CD4-positive, alpha-beta T cell (primary cell): Measurements from ENCODE around the gene HMCN2. TPM values are rescaled to one million over a fixed set of nuclear protein-coding genes. Genes with fewer than 3 reads are reported as not detected.
A peak's percentile ranks its signal among the peaks of the same experiment; 100 is the strongest.

Source experiments
- ATAC-seq: fragments of 200-7000 bp; cut with Tn5 transposase; one replicate; pipeline ENCODE4 v1.10.0; 2022; ENCODE audit warnings: mild to moderate bottlenecking; ENCODE audit not compliant: poor library complexity
- CTCF ChIA-PET: fragments of 350-600 bp; sonication (Branson Sonifier 250); formaldehyde crosslinking; loops from one replicate; lab custom pipeline; 2021; ENCODE audit warnings: antibody characterized with exemption, inconsistent platforms; lab: Charles Lee
- POLR2A ChIA-PET: fragments of 350-600 bp; sonication (Branson Sonifier 250); formaldehyde crosslinking; loops from one replicate; lab custom pipeline; 2021; ENCODE audit warnings: antibody characterized with exemption, inconsistent platforms; lab: Charles Lee
- DNase-seq, 14 experiments: peaks; one replicate each; pipeline ENCODE4 v3.0.0-alpha.2; 2013 to 2020; ENCODE audit warnings: mixed read lengths in 2 of 14
- H3K27ac ChIP-seq, 2 donors: one replicate each; pipeline versions ENCODE4 v1.5.1 to v1.7.0; 2013; ENCODE audit warnings: low read length in 2 of 2, low read depth in 1 of 2, mild to moderate bottlenecking in 1 of 2
- H3K27me3 ChIP-seq, 2 experiments: 1 replicate in 1 of 2; 2 replicates in 1 of 2; pipeline versions ENCODE4 v1.6.1 to v1.7.0; 2013; ENCODE audit warnings: low read length in 2 of 2, control low read depth in 1 of 2, mild to moderate bottlenecking in 1 of 2, moderate library complexity in 1 of 2; ENCODE audit not compliant: insufficient read depth in 2 of 2, control insufficient read depth in 1 of 2
- H3K36me3 ChIP-seq: one replicate; pipeline ENCODE4 v1.6.1; 2013; ENCODE audit warnings: low read length, control low read depth; ENCODE audit not compliant: insufficient read depth
- H3K4me1 ChIP-seq: one replicate; pipeline ENCODE4 v1.6.1; 2013; ENCODE audit warnings: low read length, control low read depth; ENCODE audit not compliant: insufficient read depth
- H3K4me3 ChIP-seq: one replicate; pipeline ENCODE4 v1.5.1; 2013; ENCODE audit warnings: mild to moderate bottlenecking, low read length, moderate library complexity
- H3K9me3 ChIP-seq, 2 experiments: 1 replicate in 1 of 2; 2 replicates in 1 of 2; pipeline versions ENCODE4 v1.6.1 to v1.7.0; 2013; ENCODE audit warnings: low read length in 2 of 2, mild to moderate bottlenecking in 2 of 2, control low read depth in 1 of 2, moderate library complexity in 1 of 2; ENCODE audit not compliant: control insufficient read depth in 1 of 2, insufficient read depth in 1 of 2
- H3K27ac Mint-ChIP-seq: one replicate; pipeline ENCODE4 v1.8.0; 2020; ENCODE audit warnings: mixed read lengths
- H3K27me3 Mint-ChIP-seq: one replicate; pipeline ENCODE4 v1.8.0; 2021; ENCODE audit warnings: mixed read lengths
- H3K36me3 Mint-ChIP-seq: one replicate; pipeline ENCODE4 v1.8.0; 2021; ENCODE audit warnings: low read depth, mixed read lengths
- H3K4me1 Mint-ChIP-seq: one replicate; pipeline ENCODE4 v1.8.0; 2021; ENCODE audit warnings: low read depth, mixed read lengths
- H3K4me3 Mint-ChIP-seq: one replicate; pipeline ENCODE4 v1.8.0; 2020; ENCODE audit warnings: mild to moderate bottlenecking, mixed read lengths
- H3K9me3 Mint-ChIP-seq: one replicate; pipeline ENCODE4 v1.8.0; 2020; ENCODE audit warnings: mixed read lengths
- CTCF ChIP-seq: fragments of 200-600 bp; IDR thresholded peaks from one replicate; pipeline ENCODE4 v1.8.0; 2022; ENCODE audit warnings: antibody characterized with exemption, mild to moderate bottlenecking
- intact Hi-C, 2 experiments: fragments of 100-400 bp; cut with DNase I in 1 of 2; cut with micrococcal nuclease in 1 of 2; formaldehyde crosslinking; loops; one replicate each; pipeline versions ENCODE4 v1.15.1 to v1.9.0; 2023 to 2025; cut with DNase I, micrococcal nuclease
- total RNA-seq, 174 experiments: library from RNA in 2 of 174; stranded (reverse) in 2 of 174; gene quantifications; one replicate each; pipeline ENCODE4 v1.2.3 and lab custom pipeline; 2021 to 2026

HMCN2 gene
- total RNA-seq, 2 experiments from 2014 or later, result not detected

- Mint-ChIP-seq H3K4me3 (no peak overlapping the region), H3K4me1 (peaks cover 6% of the 10 kb centered on the region), H3K9me3 (no peaks in the 10 kb centered on the region), H3K27ac (no peak overlapping the region), H3K27me3 (no peaks in the 10 kb centered on the region), H3K36me3 (no peaks in the 10 kb centered on the region)
- no peak overlapping the region for H3K27ac ChIP-seq
- no peak overlapping the region for H3K4me3 ChIP-seq
- CTCF ChIA-PET, result no interaction called here
- H3K36me3 ChIP-seq, result no peaks in the 10 kb centered on the region
- intact Hi-C loops, result no loop called here
- POLR2A ChIA-PET, result no interaction called here
- ATAC-seq (no peak), DNase-seq (peak in 1 of 14 experiments; percentile 2)
- H3K9me3 ChIP-seq, result peaks cover 0 to 6% of the 10 kb centered on the region in 2 experiments
- H3K4me1 ChIP-seq, result no peaks in the 10 kb centered on the region
- no peaks in the 10 kb centered on the region for H3K27me3 ChIP-seq
- no peak for TF ChIP-seq CTCF
Observed at GRCh38 chr9:130368631-130369103, 103.1 kb downstream of the HMCN2 start.

GRCh38 chr9:130370226-130370625 is 104.7 kb downstream of the HMCN2 start:
- Histone ChIP-seq H3K27ac (no peak overlapping the region), H3K4me3 (no peak overlapping the region), H3K36me3 (no peaks in the 10 kb centered on the region), H3K27me3 (no peaks in the 10 kb centered on the region), H3K4me1 (no peaks in the 10 kb centered on the region), H3K9me3 (peaks cover 0 to 6% of the 10 kb centered on the region in 2 experiments)
- H3K27ac Mint-ChIP-seq, result no peak overlapping the region
- H3K9me3 Mint-ChIP-seq, result no peaks in the 10 kb centered on the region
- H3K36me3 Mint-ChIP-seq, result no peaks in the 10 kb centered on the region
- no peak for TF ChIP-seq CTCF
- ATAC-seq (no peak), DNase-seq (no peak)
- CTCF ChIA-PET, result no interaction called here
- H3K4me3 Mint-ChIP-seq, result no peak overlapping the region
- intact Hi-C loops, result no loop called here
- POLR2A ChIA-PET, result no interaction called here
- H3K4me1 Mint-ChIP-seq, result peaks cover 6% of the 10 kb centered on the region
- H3K27me3 Mint-ChIP-seq, result no peaks in the 10 kb centered on the region

- Histone ChIP-seq H3K27ac (no peak overlapping the region), H3K4me1 (no peaks in the 10 kb centered on the region), H3K4me3 (no peak overlapping the region), H3K27me3 (no peaks in the 10 kb centered on the region), H3K9me3 (peaks cover 0 to 6% of the 10 kb centered on the region in 2 experiments), H3K36me3 (no peaks in the 10 kb centered on the region)
- no peak for TF ChIP-seq CTCF
- intact Hi-C loops, result no loop called here
- no peak overlapping the region for H3K4me3 Mint-ChIP-seq
- CTCF ChIA-PET, result no interaction called here
- H3K4me1 Mint-ChIP-seq, result peaks cover 6% of the 10 kb centered on the region
- POLR2A ChIA-PET, result no interaction called here
- no peaks in the 10 kb centered on the region for H3K27me3 Mint-ChIP-seq
- H3K9me3 Mint-ChIP-seq, result no peaks in the 10 kb centered on the region
- DNase-seq (no peak), ATAC-seq (no peak)
- no peaks in the 10 kb centered on the region for H3K36me3 Mint-ChIP-seq
- H3K27ac Mint-ChIP-seq, result no peak overlapping the region
Observed at GRCh38 chr9:130371196-130371966, 105.8 kb downstream of the HMCN2 start.
